Stimulated activated CD8-positive, alpha-beta memory T cell treated with anti-CD3 and anti-CD28 coated beads, Interleukin-7, amount 100 ng/mL, for 4 hours (primary cell): ENCODE measurements around the gene PTPN22.

Source experiments
- DNase-seq, 2 donors: peaks; one replicate each; pipeline ENCODE4 v3.0.0-alpha.2; 2020; ENCODE audit warnings: low read depth in 2 of 2

The PTPN22 gene

DNA sequence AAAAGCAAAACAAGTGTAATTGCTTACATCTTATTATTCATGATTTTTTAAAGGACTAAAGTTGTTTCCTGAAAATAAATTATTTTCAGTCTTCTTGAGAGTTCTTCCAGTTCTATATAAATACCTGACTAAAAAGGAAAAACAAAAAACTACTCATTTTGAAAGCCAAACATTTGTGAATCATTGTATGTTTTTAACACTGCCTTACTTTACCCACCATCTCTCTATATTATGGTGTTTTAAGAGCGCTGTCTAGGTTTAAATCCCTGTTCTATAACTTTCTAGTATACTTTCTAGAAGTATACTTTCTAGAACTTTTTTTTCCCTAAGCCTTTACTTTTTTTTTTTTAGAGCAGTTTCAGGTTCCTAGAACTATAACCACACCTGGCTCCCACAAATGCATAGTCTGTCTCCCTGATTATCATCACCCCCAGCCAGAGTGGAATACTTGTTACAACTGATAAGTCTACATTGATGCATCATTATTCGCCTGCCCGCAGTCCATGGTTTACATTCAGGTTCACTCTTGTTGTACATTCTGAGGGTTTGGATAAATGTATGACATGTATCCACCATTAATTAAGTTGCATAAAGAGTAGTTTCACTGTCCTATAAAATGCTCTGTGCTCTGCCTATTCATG, 69.0 kb downstream of the PTPN22 start:
- DNase-seq, result no peak

GRCh38 chr1:113800487-113800886, 71.0 kb downstream of the PTPN22 start:
- DNase-seq, result no peak

DNA sequence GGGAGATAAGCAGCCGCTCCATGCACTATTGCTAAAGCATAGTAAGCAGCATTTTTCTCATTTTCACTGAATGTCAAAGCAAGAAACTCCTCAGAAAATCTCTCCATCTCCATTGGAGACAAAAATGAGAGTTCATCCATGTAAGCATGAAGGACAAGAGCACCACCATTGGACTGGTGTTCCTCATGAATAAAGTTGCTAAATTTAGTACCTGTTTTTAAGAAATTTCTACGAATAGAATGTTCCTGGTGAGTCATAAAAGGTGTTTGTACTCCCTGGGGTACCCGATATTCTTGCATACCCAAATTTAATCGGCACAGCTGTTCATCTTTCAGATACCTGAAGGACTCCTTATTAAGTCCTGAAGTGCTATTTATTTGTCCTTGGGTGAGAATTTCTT, 74.0 kb downstream of the PTPN22 start:
- no peak for DNase-seq

DNA sequence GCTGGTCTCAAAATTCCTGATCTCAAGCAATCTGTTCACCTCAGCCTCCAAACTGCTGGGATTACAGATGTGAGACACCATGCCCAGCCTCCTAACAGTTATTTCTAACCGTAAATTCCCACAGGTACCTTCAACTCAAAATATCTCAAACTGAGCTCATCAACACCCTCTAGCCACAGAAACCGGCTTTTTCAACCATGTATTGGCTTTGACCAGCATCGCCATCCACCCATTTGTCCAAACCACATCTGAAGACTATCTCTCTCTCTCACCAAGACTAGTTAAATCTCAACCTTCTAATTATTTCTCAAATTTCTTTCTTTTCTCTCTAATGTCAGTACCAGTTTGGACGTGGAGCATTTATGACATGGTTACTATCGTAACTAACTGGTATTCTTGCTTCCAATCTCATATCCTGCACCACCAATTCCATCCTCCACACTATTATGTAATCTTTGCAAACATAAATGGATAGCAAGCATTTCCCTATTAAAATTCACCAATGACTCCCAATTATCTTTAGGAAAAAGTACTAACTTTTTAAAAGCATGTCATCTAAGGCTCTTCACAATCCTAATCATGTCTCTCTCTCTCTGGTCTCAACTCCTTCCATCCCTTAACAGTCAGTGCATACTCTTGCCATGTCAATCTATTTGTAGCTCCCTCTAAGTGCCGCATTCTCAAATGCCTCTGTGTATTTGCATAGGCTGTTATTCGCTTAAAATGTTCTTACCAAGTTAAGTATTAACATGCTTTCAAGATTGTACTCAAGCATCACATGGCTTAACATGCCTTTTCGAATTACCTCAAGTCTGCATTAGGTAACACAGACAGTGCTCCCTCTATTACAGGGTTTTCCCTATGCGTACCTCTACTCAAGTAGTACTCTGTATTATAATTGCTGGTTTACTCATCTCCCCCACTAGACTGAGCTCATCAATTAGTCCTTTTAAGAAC, 77.4 kb downstream of the PTPN22 start:
- no peak for DNase-seq

GRCh38 chr1:113792986-113793385, 78.5 kb downstream of the PTPN22 start:
- no peak for DNase-seq

DNA sequence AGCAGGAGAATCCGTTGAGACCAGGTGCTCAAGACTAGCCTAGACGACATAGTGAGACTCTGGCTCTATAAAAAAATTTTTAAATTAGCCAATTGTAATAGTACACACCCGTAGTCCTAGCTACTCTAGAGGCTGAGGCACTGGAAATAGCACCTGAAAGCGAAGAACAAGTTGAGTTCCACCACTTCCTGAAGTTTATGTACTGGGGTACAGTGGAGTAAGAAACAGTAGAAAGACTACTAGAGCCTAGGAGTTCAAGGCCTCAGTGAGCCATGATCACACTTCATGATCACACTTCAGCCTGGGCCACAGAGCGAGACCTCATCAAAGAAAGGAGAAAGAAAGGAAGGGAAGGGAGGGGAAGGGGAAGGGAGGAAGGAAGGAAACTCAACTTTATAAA, 79.0 kb downstream of the PTPN22 start:
- no peak for DNase-seq

GRCh38 chr1:113788802-113789201, 82.7 kb downstream of the PTPN22 start:
- no peak for DNase-seq

DNA sequence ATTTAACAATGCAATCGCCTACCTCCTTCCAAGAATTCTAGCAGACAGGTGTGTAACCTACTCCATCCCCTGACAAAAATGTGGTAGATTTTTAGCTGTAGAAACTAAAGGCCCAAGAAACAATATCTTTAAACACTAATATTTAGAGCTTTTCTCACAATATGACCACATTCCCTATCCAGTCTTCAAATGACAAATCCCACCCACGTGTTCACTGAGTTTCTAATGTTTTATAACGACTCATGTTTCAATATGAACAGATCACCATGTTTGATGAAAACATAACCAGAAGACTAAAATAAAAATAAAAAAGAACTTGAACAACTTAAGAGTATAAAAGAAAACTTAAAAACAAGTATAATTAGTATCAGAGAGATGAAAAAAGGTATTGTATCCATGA, 83.8 kb downstream of the PTPN22 start:
- no peak for DNase-seq

GRCh38 chr1:113786069-113786468, 85.4 kb downstream of the PTPN22 start:
- no peak for DNase-seq

DNA sequence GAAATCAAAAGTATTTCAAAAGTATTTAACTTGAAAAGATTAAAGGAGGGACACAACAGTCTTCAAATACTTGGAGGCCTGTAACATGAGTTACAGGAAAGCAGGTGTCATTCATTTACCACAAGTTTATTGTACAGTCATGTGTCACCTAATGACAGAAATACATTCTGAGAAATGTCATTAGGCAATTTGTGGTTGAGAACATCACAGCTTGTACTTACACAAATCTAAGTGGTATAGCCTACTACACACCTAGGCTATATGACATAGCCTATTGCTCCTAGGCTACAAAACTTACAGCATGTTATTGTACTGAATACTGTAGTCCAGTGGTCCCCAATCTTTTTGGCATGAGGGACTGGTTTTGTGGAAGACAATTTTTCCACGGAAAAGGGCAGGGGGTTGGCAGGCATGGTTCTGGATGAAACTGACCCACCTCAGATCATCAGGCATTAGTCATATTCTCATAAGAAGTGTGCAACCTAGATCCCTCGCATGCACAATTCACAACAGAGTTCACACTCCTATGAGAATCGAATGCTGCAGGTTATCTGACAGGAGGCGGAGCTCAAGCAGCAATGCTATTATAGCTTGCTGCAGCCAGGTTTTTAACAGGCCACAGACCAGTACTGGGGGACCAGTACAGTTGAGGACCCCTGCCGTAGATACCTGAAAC, 87.3 kb downstream of the PTPN22 start:
- DNase-seq, result no peak

- DNase-seq, result peak; percentile 12 to 13
These were observed 88.0 kb downstream of the PTPN22 start for GRCh38 chr1:113783254-113784103.

GRCh38 chr1:113782406-113782805, 89.1 kb downstream of the PTPN22 start:
- no peak for DNase-seq

DNA sequence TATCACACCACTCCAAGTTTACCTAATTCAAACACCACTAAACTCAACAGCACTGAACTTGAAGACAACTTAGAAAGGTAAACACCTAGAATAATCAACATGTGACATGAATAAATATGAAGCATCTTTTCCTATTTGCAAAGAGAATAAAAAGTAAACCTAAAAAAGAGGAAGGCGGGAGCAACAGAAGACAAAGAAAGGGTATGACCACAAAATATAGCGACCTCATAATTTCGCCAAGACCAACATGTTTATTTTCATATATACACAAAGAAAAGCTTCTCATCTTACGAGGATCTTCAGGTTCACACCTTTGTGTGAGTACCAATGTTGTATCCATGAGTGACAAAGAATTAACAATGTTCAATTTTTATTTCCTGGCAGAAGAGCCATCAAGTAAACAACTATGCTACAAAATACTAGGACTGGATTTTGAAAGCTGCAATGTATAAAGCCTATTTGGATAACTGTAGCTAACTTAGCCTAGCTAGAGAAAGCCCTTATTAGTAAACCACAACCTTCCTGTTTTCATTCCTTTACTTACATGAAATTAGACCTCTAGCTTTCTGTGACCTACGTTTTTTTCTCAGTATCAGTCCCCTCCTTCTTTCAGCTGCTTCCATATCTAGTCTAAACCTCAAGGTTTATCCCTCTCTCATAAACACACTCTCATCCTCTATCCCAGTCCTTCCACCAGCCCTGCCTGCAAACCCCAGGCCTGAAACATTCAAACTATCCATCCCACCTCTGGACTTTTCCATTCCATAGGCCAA, 91.0 kb downstream of the PTPN22 start:
- DNase-seq, result no peak

DNA sequence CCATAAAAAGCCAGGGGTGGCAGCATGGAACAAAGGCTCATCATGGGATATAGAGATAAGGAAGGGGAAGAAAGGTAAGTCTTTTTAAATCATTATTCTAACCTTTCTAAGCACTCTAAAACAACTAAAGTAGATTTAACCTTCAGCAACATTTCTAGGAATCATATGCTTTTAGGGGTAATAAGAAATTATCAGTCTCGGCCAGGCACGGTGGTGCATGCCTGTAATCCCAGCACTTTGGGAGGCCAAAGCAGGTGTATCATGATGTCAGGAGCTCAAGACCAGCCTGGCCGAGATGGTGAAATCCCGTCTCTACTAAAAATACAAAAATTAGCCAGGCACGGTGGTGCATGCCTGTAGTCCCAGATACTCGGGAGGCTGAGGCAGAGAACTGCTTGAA, 92.0 kb downstream of the PTPN22 start:
- DNase-seq, result no peak

DNA sequence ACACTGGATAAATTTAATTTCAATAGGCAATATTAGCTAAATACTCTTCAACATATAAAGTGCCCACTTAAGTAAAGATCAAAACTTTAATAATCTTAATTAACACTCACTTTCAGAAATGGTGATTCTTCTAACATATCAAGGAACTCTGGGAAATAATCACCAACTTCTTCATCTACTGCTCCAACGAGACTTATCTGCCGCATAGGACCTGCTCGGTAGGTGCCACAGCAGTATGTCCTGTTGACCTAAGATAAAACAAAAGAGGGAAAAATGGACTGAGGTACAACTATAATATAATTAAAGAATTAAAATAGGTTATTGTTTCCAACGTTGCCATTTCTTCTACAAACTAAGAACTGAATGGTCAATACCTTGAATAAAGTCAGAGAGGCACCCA, 94.0 kb downstream of the PTPN22 start:
- no peak for DNase-seq

DNA sequence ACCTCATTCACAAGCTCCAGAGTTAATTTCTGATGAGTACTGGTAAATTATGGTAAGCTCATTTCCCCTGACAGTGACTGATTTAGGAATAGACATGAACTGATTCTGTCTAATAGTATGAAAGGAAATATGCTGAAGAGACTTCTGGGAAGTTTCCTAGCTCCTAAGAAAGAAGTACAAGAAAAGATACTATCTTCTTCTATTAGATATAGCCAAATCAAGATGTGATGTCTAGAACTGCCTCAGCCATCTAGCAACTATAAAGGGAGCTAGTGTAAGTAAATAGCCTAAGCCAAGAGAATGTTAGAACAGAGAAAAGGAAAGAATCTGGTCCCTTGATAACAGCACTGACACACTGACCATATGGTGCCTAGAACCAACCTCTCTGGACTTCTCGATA, 101.5 kb downstream of the PTPN22 start:
- DNase-seq, result no peak

- no peak for DNase-seq
These were observed 101.9 kb downstream of the PTPN22 start for GRCh38 chr1:113769601-113769970.

- DNase-seq, result no peak
These were observed 102.5 kb downstream of the PTPN22 start for GRCh38 chr1:113768916-113769600.

DNA sequence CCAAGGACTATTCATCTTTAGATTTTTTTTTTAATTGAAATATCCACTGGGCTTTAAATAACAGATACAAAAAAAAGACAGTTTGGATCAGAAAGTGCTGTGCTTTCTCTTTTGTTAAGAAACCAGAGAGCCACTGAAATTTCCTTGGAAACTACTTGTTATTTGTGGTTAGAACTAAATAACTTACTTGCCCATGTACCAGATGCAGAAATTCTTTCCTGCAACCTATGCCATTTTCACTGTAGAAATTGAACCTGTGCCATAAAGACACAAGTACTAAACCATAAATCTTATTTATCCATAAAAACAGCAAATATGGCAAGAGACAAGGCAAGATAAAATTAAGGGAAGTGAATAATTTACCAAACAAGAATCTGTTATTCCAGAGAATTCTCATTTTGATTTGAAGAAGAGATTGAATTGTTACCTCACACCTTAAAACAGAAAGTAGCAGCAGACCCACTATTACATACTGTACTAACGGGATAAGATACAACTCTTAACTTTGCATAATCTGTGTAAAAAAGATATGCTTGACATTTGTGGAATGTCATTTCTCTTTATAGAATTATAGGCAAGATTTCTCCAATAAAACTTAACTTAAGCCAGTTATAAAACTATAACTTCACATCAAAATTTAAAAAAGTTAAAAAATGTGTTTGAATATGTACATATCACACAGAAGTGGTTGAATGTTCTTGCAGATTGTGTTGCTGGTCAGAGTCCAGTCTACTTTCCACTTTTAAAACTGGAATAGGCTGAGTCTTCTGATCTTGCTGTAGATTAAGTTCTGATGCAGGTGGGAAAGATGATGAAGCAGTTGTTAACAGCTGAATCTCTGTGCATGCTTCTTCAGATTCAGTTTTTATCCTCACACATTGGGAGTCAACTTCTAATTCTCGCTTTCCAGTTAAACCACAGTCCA, 105.9 kb downstream of the PTPN22 start:
- no peak for DNase-seq
